ENCODE measurements around the gene ECI1.
"Not testable (repeated sequence)": the region's sequence is repeated elsewhere in the genome, so short reads cannot be mapped to it uniquely, and the experiment has no call there.

GRCh38 chr16:2240331-2240730 is 11.1 kb downstream of the ECI1 start:
- not testable (repeated sequence) for TF ChIP-seq CTCF (IDR thresholded peaks at IDR 0.05; ENCODE audit: low read length); EZH2 (IDR thresholded peaks at IDR 0.05; ENCODE audit: borderline replicate concordance, low read length)
